ENCODE results near the gene CACNA1C.

The CACNA1C gene

DNA sequence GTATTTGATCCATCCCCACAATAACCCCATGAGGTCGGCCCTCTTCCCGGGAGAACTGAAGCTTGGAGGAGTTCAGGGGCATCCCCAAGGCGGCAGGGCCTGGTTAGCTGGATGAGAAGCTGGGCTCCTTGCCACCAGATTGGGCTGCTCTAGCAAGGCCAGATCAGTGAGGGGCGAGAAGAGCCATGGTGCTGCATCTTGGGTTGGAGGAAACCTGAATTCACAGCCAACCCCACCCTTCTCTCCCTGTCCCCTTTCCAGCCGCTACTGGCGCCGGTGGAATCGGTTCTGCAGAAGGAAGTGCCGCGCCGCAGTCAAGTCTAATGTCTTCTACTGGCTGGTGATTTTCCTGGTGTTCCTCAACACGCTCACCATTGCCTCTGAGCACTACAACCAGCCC lies 513.4 kb downstream of the CACNA1C start:
- no peak for FAIRE-seq

- no peak for FAIRE-seq
Observed at GRCh38 chr12:2567711-2568110, 514.9 kb downstream of the CACNA1C start.

DNA sequence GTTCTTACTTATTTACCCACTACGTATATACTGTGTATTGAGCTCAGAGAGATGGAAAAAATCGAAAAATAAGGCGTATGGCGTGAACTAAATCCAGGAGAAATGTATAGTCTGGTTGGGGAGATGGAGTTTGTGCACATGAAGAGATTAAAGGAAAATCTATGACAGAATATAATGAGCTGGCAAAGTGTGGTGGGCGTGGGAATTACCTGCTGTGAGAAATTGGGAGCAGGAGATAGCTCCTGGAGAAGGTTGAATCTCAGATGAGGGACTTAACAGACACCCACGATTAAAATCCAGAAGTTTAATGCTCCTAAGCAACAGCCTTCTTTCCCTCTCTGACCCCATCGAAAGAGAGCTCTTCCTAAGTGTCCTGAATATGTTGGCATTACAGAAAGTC lies 517.8 kb downstream of the CACNA1C start:
- no peak for FAIRE-seq

DNA sequence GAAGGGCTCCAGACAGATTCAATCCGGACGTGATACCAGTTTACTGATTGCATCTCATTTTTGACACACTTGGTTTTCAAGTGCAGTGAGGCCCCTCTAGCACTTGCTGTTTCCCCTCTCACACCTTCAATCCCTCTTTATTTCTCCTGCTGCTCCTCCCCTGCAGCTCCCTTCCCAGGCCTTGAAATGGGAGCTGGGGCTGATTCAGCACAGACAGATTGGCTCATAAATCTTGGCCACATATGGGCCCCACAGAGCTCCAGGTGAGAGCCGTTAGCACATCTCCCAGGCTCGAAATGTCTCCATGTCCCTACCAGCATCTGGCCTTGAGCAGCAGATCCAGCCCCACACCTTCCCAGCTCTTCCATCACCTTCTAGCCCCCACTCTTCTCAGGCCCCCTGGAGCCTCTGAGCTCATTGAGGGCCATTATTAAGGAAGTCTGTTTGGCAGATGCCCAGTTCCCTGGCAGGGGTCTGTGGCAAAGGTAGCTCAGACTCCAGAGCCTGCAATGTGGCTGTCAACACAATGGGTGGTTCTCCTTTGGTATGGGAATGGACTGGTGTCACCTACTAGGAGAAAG lies 521.7 kb downstream of the CACNA1C start:
- FAIRE-seq: no peak

GRCh38 chr12:2575245-2575644 lies 522.5 kb downstream of the CACNA1C start:
- no peak for FAIRE-seq

DNA sequence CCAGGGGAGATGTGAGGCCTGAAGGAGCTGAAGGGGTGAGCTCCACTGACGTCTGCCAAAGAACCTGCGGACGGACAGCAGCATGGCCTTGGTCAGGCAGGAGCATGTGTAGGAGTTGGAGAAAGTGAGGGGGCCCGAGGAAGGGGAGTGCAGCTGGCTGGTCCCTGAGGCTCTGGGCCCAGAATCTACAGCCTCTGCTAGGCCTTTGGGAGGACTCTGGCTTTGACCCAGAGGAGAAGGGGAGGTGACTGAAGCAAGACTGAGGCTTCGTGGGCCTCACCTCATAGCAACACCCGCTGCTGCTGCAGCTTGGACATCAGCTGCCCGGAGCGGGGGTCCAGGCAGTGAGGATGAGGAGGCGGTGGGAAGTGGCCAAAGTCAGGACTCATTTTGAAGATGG lies 525.4 kb downstream of the CACNA1C start:
- no peak for FAIRE-seq

- FAIRE-seq: no peak
Observed at GRCh38 chr12:2578772-2579171, 526.0 kb downstream of the CACNA1C start.

DNA sequence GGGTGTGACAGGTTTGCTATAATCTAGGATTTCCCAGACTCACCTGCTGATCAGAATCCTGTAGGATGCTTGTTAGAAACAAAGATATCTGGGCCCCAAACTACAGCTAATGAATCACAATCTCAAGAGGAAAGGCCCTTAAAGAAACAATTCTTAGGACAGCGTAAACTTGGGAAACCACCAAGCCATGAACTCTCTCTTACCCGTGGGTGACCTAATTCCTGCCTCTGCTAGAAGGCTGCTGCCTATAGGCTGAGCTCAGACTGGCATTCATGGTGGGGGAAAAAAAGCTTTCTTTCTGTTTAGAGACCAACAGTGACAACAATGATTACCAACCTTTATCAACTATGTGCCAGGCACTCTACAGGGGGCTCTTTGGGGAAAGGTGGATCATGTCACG lies 528.0 kb downstream of the CACNA1C start:
- FAIRE-seq: no peak

DNA sequence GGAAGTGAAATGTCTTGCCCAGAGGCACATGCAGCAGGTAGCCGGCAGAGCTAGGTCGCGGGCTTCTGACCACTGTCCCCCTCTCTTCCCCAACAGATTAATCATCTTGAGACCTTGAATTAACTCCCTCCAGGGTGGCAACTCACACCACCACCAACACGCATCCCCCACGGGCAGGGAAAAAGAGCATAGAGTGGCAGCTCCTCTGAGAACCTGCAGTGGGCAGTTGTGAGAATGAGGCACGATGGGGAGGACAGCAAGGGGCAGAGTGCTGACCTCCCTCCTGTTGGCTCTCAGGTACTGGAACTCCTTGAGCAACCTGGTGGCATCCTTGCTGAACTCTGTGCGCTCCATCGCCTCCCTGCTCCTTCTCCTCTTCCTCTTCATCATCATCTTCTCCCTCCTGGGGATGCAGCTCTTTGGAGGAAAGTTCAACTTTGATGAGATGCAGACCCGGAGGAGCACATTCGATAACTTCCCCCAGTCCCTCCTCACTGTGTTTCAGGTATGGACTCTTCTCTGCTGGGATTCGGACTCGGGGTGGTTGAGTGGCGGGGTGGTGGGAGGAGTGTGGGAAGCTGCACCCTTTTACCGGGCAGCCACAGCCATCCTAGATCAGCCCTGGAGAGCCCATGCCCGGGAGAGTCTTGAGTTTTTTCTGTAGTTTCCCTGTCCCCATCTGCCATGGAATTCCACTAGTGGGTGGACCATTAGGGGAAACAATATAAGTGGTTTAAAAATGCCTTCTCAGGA lies 528.7 kb downstream of the CACNA1C start:
- FAIRE-seq: no peak

- no peak for FAIRE-seq
Observed at GRCh38 chr12:2582631-2583030, 529.8 kb downstream of the CACNA1C start.

DNA sequence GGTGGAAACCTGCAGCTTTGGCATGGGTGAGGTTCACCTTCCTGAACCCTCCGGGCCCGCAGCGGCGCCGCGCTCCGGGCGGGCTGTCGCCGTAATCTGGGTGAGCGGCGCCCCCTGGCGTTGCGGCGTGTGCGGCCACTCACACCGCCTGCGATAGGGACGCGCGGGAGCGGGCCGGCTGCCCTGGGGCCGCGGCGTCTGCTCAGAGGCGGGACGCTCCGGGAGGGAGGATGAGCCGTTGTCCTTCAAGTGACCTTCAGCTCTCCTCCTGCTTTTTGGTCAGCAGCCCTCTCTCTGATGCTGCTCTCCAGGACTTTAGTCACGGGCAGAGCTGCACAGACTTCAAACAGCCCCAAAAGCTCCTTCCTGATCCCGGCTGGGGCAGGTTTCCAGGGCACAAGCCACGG lies 530.3 kb downstream of the CACNA1C start:
- FAIRE-seq: no peak

GRCh38 chr12:2583642-2584401 lies 531.0 kb downstream of the CACNA1C start:
- FAIRE-seq: no peak

GRCh38 chr12:2586156-2587038 lies 533.6 kb downstream of the CACNA1C start:
- FAIRE-seq: no peak

DNA sequence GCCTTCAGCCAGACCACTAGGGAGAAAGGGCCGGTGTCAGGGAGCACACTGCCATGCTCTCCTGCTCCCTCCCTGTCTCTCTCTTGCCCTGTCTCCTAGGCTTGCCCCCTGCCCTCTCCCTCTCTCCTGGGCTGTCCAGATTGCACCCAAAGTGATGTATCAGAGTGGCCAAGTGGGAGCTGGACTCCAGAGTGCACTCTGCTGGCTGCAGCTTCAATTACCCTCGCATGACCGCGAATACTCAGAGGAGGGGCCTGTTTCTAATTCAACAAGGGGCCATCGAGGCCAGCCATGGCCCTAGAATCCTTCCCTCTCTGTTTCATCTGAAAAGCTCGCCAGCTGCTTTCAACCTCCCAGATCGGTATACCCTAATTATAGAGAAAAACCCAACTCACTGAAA lies 535.6 kb downstream of the CACNA1C start:
- FAIRE-seq: no peak

DNA sequence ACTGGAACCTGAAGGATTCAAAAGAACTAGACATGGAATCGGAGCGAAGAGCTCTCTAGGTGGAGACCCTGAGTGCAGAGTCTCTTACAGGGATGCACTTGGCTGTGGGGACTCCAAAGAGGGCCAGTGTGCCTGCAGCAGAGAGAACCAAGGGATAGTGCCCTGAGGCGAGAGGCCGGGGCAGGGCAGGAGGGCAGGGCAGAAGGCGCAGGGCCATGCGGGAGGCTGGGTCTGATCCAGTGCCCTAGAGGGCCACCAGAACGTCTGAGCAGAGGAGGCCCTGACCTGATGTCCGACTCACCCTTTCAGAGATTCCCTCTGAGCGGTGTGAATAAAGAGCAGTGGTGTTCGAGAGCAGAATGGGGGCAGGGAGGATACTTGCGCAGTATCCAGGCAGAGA lies 536.6 kb downstream of the CACNA1C start:
- no peak for FAIRE-seq

DNA sequence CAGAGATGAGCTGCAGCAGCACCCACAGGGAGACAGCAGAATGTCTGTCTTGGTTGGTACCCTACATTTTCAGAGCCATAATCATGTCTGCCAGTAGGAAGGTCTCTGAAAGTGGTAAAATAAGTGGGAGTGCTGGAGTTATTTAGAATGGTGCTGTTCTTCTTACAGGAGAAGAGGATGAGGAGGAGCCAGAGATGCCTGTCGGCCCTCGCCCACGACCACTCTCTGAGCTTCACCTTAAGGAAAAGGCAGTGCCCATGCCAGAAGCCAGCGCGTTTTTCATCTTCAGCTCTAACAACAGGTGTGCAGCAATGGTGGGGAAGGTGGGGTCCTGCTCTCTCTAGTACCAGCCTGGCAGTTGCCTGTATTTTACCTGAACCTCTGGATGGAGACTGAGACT lies 540.3 kb downstream of the CACNA1C start:
- FAIRE-seq: no peak

GRCh38 chr12:2596441-2596840 lies 543.7 kb downstream of the CACNA1C start:
- FAIRE-seq: no peak

GRCh38 chr12:2605301-2605700 lies 552.5 kb downstream of the CACNA1C start:
- FAIRE-seq: no peak

- FAIRE-seq: no peak
Observed at GRCh38 chr12:2606186-2606910, 553.6 kb downstream of the CACNA1C start.

GRCh38 chr12:2607881-2608607 lies 555.3 kb downstream of the CACNA1C start:
- no peak for FAIRE-seq

- FAIRE-seq: no peak
Observed at GRCh38 chr12:2608608-2608945, 555.8 kb downstream of the CACNA1C start.

GRCh38 chr12:2609020-2609419 lies 556.2 kb downstream of the CACNA1C start:
- FAIRE-seq: no peak
